ENCODE results near the gene PITX2. TPM values are rescaled to one million over a fixed set of nuclear protein-coding genes. Genes with fewer than 3 reads are reported as not detected.

PITX2 gene
- total RNA-seq, 4 donors from 2014 or later = not detected

GRCh38 chr4:110629214-110629754 is 6.4 kb upstream of the PITX2 start:
- DNase-seq (ENCODE audit: low spot score in 2 of 2) = no peak
- 8 to 9% methylated on average over 31 to 36 of the region's 36 CpGs for WGBS, 2 donors
- Histone ChIP-seq H3K4me1 (peaks cover 0 to 56% (median 15%) of the 10 kb centered on the region in 4 donors), H3K9me3 (no peaks in the 10 kb centered on the region), H3K4me3 (no peak overlapping the region), H3K27me3 (peaks cover 9 to 100% of the 10 kb centered on the region in 2 donors), H3K36me3 (no peaks in the 10 kb centered on the region), H3K27ac (no peak overlapping the region)
- TF ChIP-seq POLR2A (IDR thresholded peaks at IDR 0.05) = no peak
- no peak for TF ChIP-seq CTCF (IDR thresholded peaks at IDR 0.05)
- TF ChIP-seq EP300 (IDR thresholded peaks at IDR 0.05) = no peak

GRCh38 chr4:110628663-110629213 is 5.9 kb upstream of the PITX2 start:
- Histone ChIP-seq H3K9me3 (no peaks in the 10 kb centered on the region), H3K4me3 (no peak overlapping the region), H3K36me3 (no peaks in the 10 kb centered on the region), H3K27ac (no peak overlapping the region), H3K4me1 (peaks cover 0 to 50% (median 15%) of the 10 kb centered on the region in 4 donors), H3K27me3 (peaks cover 6 to 100% of the 10 kb centered on the region in 2 donors)
- 6 to 8% methylated on average over 26 of the region's 26 CpGs for WGBS, 2 donors
- DNase-seq (ENCODE audit: low spot score in 2 of 2) = no peak
- no peak for TF ChIP-seq POLR2A (IDR thresholded peaks at IDR 0.05)
- no peak for TF ChIP-seq CTCF (IDR thresholded peaks at IDR 0.05)
- no peak for TF ChIP-seq EP300 (IDR thresholded peaks at IDR 0.05)

GRCh38 chr4:110627977-110628662 is 5.2 kb upstream of the PITX2 start:
- H3K27me3 ChIP-seq = peaks cover 0 to 100% of the 10 kb centered on the region in 2 donors
- no peak for TF ChIP-seq POLR2A (IDR thresholded peaks at IDR 0.05)
- no peak for TF ChIP-seq EP300 (IDR thresholded peaks at IDR 0.05)
- TF ChIP-seq CTCF (IDR thresholded peaks at IDR 0.05) = no peak
- 11 to 14% methylated on average over 11 of the region's 11 CpGs for WGBS, 2 donors
- DNase-seq (ENCODE audit: low spot score in 2 of 2) = no peak
- H3K4me3 ChIP-seq = no peak overlapping the region
- H3K4me1 ChIP-seq = peaks cover 0 to 48% (median 16%) of the 10 kb centered on the region in 4 donors
- H3K9me3 ChIP-seq = no peaks in the 10 kb centered on the region
- no peaks in the 10 kb centered on the region for H3K36me3 ChIP-seq
- H3K27ac ChIP-seq = no peak overlapping the region

GRCh38 chr4:110626532-110627153 is 3.8 kb upstream of the PITX2 start:
- Histone ChIP-seq H3K36me3 (no peaks in the 10 kb centered on the region), H3K27ac (no peak overlapping the region), H3K4me3 (no peak overlapping the region), H3K9me3 (peaks cover 0 to 5% (median 0%) of the 10 kb centered on the region in 4 donors), H3K27me3 (peaks cover 4 to 100% of the 10 kb centered on the region in 2 donors), H3K4me1 (peaks cover 0 to 48% (median 16%) of the 10 kb centered on the region in 4 donors)
- TF ChIP-seq POLR2A (IDR thresholded peaks at IDR 0.05) (no peak), EP300 (IDR thresholded peaks at IDR 0.05) (no peak), CTCF (IDR thresholded peaks at IDR 0.05) (no peak)
- no peak for DNase-seq (ENCODE audit: low spot score in 2 of 2)
- 16% methylated on average over 12 to 13 of the region's 13 CpGs for WGBS, 2 donors
